Measurements from ENCODE around the gene DLGAP4. TPM values are rescaled to one million over a fixed set of nuclear protein-coding genes. Genes with fewer than 3 reads are reported as not detected.

The DLGAP4 gene
- total RNA-seq, 2 experiments from 2014 or later, result 11.5 to 13.1 TPM

GRCh38 chr20:36440370-36441026 is 134.4 kb downstream of the DLGAP4 start:
- CTCF ChIA-PET, result interaction anchor here (0.8 to 6.2 kb wide), 18 partner anchors 9 to 450 kb away, joined by 3 to 62 read pairs (median 7); no protein-coding TSS in a partner anchor
- no peak overlapping the region for H3K27ac Mint-ChIP-seq
- intact Hi-C loops (cut with micrococcal nuclease), result no loop called here
- no peaks in the 10 kb centered on the region for H3K36me3 Mint-ChIP-seq (ENCODE audit: low read depth)
- H3K4me3 Mint-ChIP-seq, result no peak overlapping the region
- DNase-seq (no peak), ATAC-seq (no peak)
- no peaks in the 10 kb centered on the region for H3K9me3 Mint-ChIP-seq
- H3K4me1 Mint-ChIP-seq (ENCODE audit: low read depth), result peaks cover 3% of the 10 kb centered on the region
- TF ChIP-seq, protein P1, sequence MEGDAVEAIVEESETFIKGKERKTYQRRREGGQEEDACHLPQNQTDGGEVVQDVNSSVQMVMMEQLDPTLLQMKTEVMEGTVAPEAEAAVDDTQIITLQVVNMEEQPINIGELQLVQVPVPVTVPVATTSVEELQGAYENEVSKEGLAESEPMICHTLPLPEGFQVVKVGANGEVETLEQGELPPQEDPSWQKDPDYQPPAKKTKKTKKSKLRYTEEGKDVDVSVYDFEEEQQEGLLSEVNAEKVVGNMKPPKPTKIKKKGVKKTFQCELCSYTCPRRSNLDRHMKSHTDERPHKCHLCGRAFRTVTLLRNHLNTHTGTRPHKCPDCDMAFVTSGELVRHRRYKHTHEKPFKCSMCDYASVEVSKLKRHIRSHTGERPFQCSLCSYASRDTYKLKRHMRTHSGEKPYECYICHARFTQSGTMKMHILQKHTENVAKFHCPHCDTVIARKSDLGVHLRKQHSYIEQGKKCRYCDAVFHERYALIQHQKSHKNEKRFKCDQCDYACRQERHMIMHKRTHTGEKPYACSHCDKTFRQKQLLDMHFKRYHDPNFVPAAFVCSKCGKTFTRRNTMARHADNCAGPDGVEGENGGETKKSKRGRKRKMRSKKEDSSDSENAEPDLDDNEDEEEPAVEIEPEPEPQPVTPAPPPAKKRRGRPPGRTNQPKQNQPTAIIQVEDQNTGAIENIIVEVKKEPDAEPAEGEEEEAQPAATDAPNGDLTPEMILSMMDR (IDR thresholded peaks at IDR 0.05), result no peak
- peaks cover 6% of the 10 kb centered on the region for H3K27me3 Mint-ChIP-seq
- POLR2A ChIA-PET, result no interaction called here

DNA sequence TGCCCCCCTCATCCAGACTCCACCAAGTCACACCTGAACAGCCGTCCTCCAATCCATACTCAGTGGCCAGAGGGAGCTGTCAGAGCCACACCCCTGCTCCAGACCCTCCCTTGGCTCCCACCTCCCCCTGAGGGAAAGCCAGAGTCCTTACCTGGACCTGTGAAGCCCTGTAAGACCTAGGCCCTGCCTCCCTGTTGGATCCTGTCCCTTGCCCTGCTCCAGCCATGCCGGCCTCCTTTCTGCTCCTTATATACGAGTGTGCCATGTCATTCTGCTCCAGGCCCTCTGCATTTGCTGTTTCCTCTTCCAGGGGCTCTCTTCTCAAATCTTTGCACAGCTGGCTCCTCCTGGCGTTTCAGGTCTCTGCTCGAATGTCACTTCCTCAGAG is 134.9 kb downstream of the DLGAP4 start:
- peaks cover 6% of the 10 kb centered on the region for H3K27me3 Mint-ChIP-seq
- DNase-seq (no peak), ATAC-seq (no peak)
- ChIA-PET CTCF (interaction anchor here (1.1 to 6.2 kb wide), 7 partner anchors 12 to 241 kb away, joined by 3 to 62 read pairs (median 7); no protein-coding TSS in a partner anchor), POLR2A (no interaction called here)
- H3K4me3 Mint-ChIP-seq, result no peak overlapping the region
- H3K4me1 Mint-ChIP-seq (ENCODE audit: low read depth), result peaks cover 3% of the 10 kb centered on the region
- no peaks in the 10 kb centered on the region for H3K36me3 Mint-ChIP-seq (ENCODE audit: low read depth)
- TF ChIP-seq, protein P1 (IDR thresholded peaks at IDR 0.05), result no peak
- no peak overlapping the region for H3K27ac Mint-ChIP-seq
- H3K9me3 Mint-ChIP-seq, result no peaks in the 10 kb centered on the region
- intact Hi-C loops (cut with micrococcal nuclease), result no loop called here

GRCh38 chr20:36441416-36441815 is 135.3 kb downstream of the DLGAP4 start:
- Mint-ChIP-seq H3K27ac (no peak overlapping the region), H3K27me3 (peaks cover 6% of the 10 kb centered on the region), H3K9me3 (no peaks in the 10 kb centered on the region), H3K4me1 (ENCODE audit: low read depth) (peaks cover 3% of the 10 kb centered on the region), H3K4me3 (no peak overlapping the region), H3K36me3 (ENCODE audit: low read depth) (no peaks in the 10 kb centered on the region)
- ChIA-PET CTCF (interaction anchor here (1.1 to 6.2 kb wide), 4 partner anchors 43 to 242 kb away, joined by 3 to 62 read pairs (median 14); no protein-coding TSS in a partner anchor), POLR2A (no interaction called here)
- DNase-seq (no peak), ATAC-seq (no peak)
- intact Hi-C loops (cut with micrococcal nuclease), result no loop called here
- TF ChIP-seq, protein P1 (IDR thresholded peaks at IDR 0.05), result no peak

DNA sequence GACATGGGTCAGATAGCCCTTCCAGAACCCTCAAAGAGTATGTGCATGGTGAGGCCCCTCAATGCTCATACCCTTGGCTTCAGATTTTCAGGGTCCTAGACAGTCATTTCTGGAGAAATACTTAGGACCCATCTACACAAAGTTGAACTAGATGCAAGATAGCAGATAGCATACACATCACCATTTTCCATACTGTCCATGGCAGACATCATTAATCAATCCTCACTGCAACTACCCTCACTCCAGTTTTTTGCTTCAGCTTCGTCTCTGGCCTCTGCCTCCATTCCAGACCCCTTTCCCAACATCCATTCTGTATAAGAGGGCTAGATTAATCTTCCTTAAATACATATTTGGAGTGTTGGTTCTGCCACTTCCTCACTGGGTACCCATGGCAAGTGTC is 139.7 kb downstream of the DLGAP4 start:
- H3K27ac Mint-ChIP-seq, result no peak overlapping the region
- H3K4me3 Mint-ChIP-seq, result no peak overlapping the region
- ChIA-PET CTCF (interaction anchor here (0.6 kb wide), 1 partner anchor 67 kb away, joined by 3 read pairs; no protein-coding TSS in a partner anchor), POLR2A (interaction anchor here (1.6 kb wide), 1 partner anchor 21 kb away, joined by 3 read pairs; no protein-coding TSS in a partner anchor)
- TF ChIP-seq, protein P1 (IDR thresholded peaks at IDR 0.05), result no peak
- H3K4me1 Mint-ChIP-seq (ENCODE audit: low read depth), result no peaks in the 10 kb centered on the region
- H3K36me3 Mint-ChIP-seq (ENCODE audit: low read depth), result no peaks in the 10 kb centered on the region
- DNase-seq, result no peak
- ATAC-seq, result no peak
- intact Hi-C loops (cut with micrococcal nuclease), result no loop called here
- no peaks in the 10 kb centered on the region for H3K9me3 Mint-ChIP-seq
- peaks cover 4% of the 10 kb centered on the region for H3K27me3 Mint-ChIP-seq

DNA sequence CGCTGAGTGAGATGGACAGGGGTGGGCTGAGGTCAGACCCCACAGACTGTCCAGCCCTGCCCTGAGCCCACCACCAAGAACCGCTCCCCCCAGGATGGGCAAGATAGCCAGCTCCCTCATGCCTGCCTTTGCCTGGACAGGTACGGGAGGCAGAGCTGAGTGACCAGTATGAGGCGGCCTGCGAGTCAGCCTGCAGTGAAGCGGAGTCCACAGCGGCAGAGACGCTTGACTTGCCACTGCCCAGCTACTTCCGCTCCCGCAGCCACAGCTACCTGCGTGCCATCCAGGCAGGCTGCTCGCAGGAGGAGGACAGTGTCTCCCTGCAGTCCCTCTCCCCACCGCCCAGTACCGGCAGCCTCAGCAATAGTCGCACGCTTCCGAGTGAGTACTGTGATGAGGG is 140.4 kb downstream of the DLGAP4 start:
- no peak overlapping the region for H3K27ac Mint-ChIP-seq
- H3K4me1 Mint-ChIP-seq (ENCODE audit: low read depth), result no peaks in the 10 kb centered on the region
- H3K27me3 Mint-ChIP-seq, result no peaks in the 10 kb centered on the region
- H3K4me3 Mint-ChIP-seq, result no peak overlapping the region
- TF ChIP-seq, protein P1 (IDR thresholded peaks at IDR 0.05), result no peak
- intact Hi-C loops (cut with micrococcal nuclease), result no loop called here
- H3K9me3 Mint-ChIP-seq, result no peaks in the 10 kb centered on the region
- POLR2A ChIA-PET, result interaction anchor here (1.6 kb wide), 1 partner anchor 20 kb away, joined by 3 read pairs; no protein-coding TSS in a partner anchor
- no peaks in the 10 kb centered on the region for H3K36me3 Mint-ChIP-seq (ENCODE audit: low read depth)
- ATAC-seq (no peak), DNase-seq (no peak)
- CTCF ChIA-PET, result no interaction called here
